ENCODE results near the gene GLRX2. TPM values are rescaled to one million over a fixed set of nuclear protein-coding genes. Genes with fewer than 3 reads are reported as not detected.

Gene GLRX2
- total and polyA plus RNA-seq, 4 experiments from 2014 or later, result 15.0 to 17.0 (median 15.8) TPM

DNA sequence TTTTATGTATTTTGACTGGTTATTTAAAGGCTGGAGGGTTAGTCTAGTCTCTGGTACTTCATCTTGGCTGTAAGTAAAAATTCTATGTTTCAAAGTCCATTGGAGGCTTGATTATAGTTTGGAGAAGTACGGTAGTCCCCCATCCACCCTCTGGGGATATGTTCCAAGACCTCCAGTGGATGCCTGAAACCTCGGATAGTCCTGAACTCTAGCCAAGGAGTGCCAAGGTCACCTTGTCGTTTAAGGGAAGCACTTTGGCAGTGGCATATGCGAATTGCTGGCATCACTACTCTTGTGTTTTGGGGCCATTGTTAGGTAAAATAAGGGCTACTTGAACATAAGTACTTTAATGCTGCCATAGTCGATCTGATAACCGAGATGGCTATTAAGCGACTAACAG is 35.0 kb upstream of the GLRX2 start:
- ChIA-PET CTCF (ENCODE audit: partially characterized antibody) (no interaction called here), POLR2A (ENCODE audit: partially characterized antibody) (no interaction called here)
- Mint-ChIP-seq H3K9me3 (no peaks in the 10 kb centered on the region), H3K27me3 (no peaks in the 10 kb centered on the region), H3K4me3 (no peak overlapping the region), H3K36me3 (peaks cover 57 to 66% of the 10 kb centered on the region in 2 donors), H3K4me1 (peaks cover 16 to 49% (median 29%) of the 10 kb centered on the region in 4 donors), H3K27ac (peak overlapping the region in 2 of 7 donors; percentile 27 to 48)
- intact Hi-C loops (cut with micrococcal nuclease), result loop anchor here (2.0 kb wide), 1 partner anchor 15 kb away; no protein-coding TSS in a partner anchor
- Histone ChIP-seq H3K9me3 (ENCODE audit: control insufficient read depth in 1 of 2, low read length in 2 of 2) (no peaks in the 10 kb centered on the region), H3K4me3 (ENCODE audit: low read length in 2 of 2) (no peak overlapping the region), H3K27me3 (ENCODE audit: insufficient read depth, low read length) (no peaks in the 10 kb centered on the region), H3K36me3 (ENCODE audit: insufficient read depth, low read length) (peaks cover 35% of the 10 kb centered on the region), H3K27ac (ENCODE audit: low read depth, low read length) (no peak overlapping the region), H3K4me1 (ENCODE audit: insufficient read depth, low read length) (peaks cover 9% of the 10 kb centered on the region)
- no peak for DNase-seq

DNA sequence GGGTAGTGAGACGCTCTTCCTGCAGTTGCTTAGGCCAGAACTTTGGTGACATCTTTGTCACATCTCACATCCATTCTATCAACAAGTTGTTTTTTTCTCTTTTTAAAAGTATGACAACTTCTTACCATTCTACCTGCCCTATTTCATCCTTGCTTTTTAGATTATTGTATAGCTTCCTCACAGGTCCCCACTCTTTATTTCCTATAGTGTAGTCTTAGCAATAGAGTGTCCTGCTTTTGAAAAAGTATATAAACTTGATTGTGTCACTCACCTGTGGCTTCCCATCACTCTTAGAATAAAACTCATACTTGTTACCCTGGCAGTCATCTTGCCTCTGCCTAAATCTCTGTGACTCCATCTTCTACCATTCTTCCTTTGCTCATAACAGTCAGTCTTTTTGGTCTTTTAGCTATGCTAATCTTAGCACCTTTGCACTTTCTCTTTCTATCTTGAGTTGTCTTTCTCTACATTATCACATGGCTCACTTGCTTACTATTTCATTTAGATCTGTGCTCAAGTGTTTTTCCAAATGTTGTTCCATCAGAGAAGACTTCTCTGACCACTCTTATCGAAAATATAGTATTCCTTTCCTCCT is 26.1 kb upstream of the GLRX2 start:
- peak overlapping the region in 3 of 7 donors; percentile 3 to 76 (median 17) for H3K27ac Mint-ChIP-seq
- H3K27ac ChIP-seq (ENCODE audit: low read depth, low read length), result no peak overlapping the region
- no peaks in the 10 kb centered on the region for H3K27me3 ChIP-seq (ENCODE audit: insufficient read depth, low read length)
- H3K4me1 ChIP-seq (ENCODE audit: insufficient read depth, low read length), result peaks cover 18% of the 10 kb centered on the region
- H3K36me3 ChIP-seq (ENCODE audit: insufficient read depth, low read length), result peaks cover 35% of the 10 kb centered on the region
- DNase-seq, result no peak
- ChIA-PET CTCF (ENCODE audit: partially characterized antibody) (no interaction called here), POLR2A (ENCODE audit: partially characterized antibody) (no interaction called here)
- H3K4me3 Mint-ChIP-seq, result peak overlapping the region in 1 of 8 donors; percentile 17
- peaks cover 39 to 65% of the 10 kb centered on the region in 2 donors for H3K36me3 Mint-ChIP-seq
- no peaks in the 10 kb centered on the region for H3K9me3 Mint-ChIP-seq
- H3K27me3 Mint-ChIP-seq, result no peaks in the 10 kb centered on the region
- H3K9me3 ChIP-seq (ENCODE audit: control insufficient read depth in 1 of 2, low read length in 2 of 2), result no peaks in the 10 kb centered on the region
- H3K4me1 Mint-ChIP-seq, result peaks cover 29 to 46% (median 37%) of the 10 kb centered on the region in 4 donors
- H3K4me3 ChIP-seq (ENCODE audit: low read length in 2 of 2), result no peak overlapping the region
- intact Hi-C loops (cut with micrococcal nuclease), result no loop called here

GRCh38 chr1:193125369-193125768 is 20.2 kb upstream of the GLRX2 start:
- H3K9me3 Mint-ChIP-seq, result no peaks in the 10 kb centered on the region
- H3K4me3 ChIP-seq (ENCODE audit: low read length in 2 of 2), result no peak overlapping the region
- H3K4me1 Mint-ChIP-seq, result peaks cover 32 to 68% (median 51%) of the 10 kb centered on the region in 4 donors
- H3K27ac ChIP-seq (ENCODE audit: low read depth, low read length), result no peak overlapping the region
- peaks cover 47% of the 10 kb centered on the region for H3K4me1 ChIP-seq (ENCODE audit: insufficient read depth, low read length)
- no peaks in the 10 kb centered on the region for H3K9me3 ChIP-seq (ENCODE audit: control insufficient read depth in 1 of 2, low read length in 2 of 2)
- CTCF ChIA-PET (ENCODE audit: partially characterized antibody), result no interaction called here
- peak overlapping the region in 2 of 7 donors; percentile 50 to 67 for H3K27ac Mint-ChIP-seq
- POLR2A ChIA-PET (ENCODE audit: partially characterized antibody), result no interaction called here
- peak overlapping the region in 1 of 8 donors; percentile 38 for H3K4me3 Mint-ChIP-seq
- intact Hi-C loops (cut with micrococcal nuclease), result no loop called here
- no peak for DNase-seq
- H3K36me3 Mint-ChIP-seq, result peaks cover 4 to 37% of the 10 kb centered on the region in 2 donors
- H3K27me3 Mint-ChIP-seq, result no peaks in the 10 kb centered on the region
- H3K36me3 ChIP-seq (ENCODE audit: insufficient read depth, low read length), result peaks cover 8% of the 10 kb centered on the region
- no peaks in the 10 kb centered on the region for H3K27me3 ChIP-seq (ENCODE audit: insufficient read depth, low read length)

GRCh38 chr1:193123751-193124150 is 18.5 kb upstream of the GLRX2 start:
- no peaks in the 10 kb centered on the region for H3K36me3 ChIP-seq (ENCODE audit: insufficient read depth, low read length)
- ChIA-PET POLR2A (ENCODE audit: partially characterized antibody) (interaction anchor here (0.6 kb wide), 1 partner anchor 414 kb away, joined by 3 read pairs; no protein-coding TSS in a partner anchor), CTCF (ENCODE audit: partially characterized antibody) (interaction anchor here (1.3 to 3.5 kb wide), 4 partner anchors 14 to 318 kb away, joined by 3 to 34 read pairs (median 7); no protein-coding TSS in a partner anchor)
- Mint-ChIP-seq H3K27ac (peak overlapping the region in 3 of 7 donors; percentile 14 to 96 (median 93)), H3K36me3 (peaks cover 0 to 32% of the 10 kb centered on the region in 2 donors), H3K27me3 (no peaks in the 10 kb centered on the region), H3K4me1 (peaks cover 31 to 73% (median 48%) of the 10 kb centered on the region in 4 donors), H3K9me3 (no peaks in the 10 kb centered on the region), H3K4me3 (peak overlapping the region; percentile 90 to 98 (median 94))
- no peaks in the 10 kb centered on the region for H3K9me3 ChIP-seq (ENCODE audit: control insufficient read depth in 1 of 2, low read length in 2 of 2)
- peaks cover 47% of the 10 kb centered on the region for H3K4me1 ChIP-seq (ENCODE audit: insufficient read depth, low read length)
- H3K27me3 ChIP-seq (ENCODE audit: insufficient read depth, low read length), result no peaks in the 10 kb centered on the region
- DNase-seq, result no peak
- no peak overlapping the region for H3K27ac ChIP-seq (ENCODE audit: low read depth, low read length)
- intact Hi-C loops (cut with micrococcal nuclease), result loop anchor here (5.0 kb wide), 1 partner anchor 1174 kb away; no protein-coding TSS in a partner anchor
- H3K4me3 ChIP-seq (ENCODE audit: low read length in 2 of 2), result no peak overlapping the region

DNA sequence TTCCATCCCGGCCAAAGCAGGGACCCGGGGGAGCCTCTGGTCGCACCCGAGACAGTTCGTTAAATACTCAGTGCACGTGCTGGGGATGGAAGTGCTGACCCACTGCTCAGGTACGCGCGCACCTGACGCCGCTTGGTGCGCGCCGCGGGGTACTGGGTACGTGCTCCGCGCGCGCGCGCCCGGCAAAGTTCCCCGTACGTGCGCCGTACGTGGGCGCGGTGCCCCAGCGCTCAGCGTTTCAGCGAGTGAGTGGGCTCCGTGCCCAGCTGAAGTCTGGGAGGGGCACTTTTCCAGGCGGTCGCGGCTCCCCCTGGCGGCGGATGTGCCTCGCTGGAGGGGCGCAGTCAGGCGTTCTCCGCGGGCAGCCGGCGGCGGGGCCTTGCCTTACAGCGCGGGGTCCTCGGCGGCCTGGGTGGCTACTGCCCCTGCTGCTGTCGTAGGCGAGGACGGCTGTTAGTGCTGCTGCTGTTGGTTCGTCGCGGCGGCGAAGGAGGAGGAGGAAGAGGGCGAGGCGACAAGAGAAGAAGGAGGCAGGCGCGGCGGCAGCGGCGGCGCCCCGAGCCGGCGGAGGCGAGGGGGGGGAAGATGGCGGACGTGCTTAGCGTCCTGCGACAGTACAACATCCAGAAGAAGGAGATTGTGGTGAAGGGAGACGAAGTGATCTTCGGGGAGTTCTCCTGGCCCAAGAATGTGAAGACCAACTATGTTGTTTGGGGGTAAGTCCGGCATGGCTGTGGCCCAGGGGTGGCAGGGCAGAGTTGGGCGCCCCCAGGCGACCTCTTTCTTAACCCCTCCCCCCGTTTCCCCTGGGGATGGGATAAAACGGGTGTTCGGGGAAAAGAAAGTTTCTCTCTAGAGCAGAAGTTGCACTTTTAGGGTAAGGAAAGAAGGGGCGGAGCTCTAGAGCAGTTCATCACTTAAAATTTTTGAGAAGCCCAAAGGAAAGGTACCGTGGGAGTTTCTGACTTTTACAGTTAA is 16.7 kb upstream of the GLRX2 start, which contains the start of gene CDC73:
Gene CDC73, plus strand, starts transcription at position 416 of the 978 bp plus-strand sequence. Its CDS starts 170 bp downstream, at position 586.
- H3K9me3 ChIP-seq (ENCODE audit: control insufficient read depth in 1 of 2, low read length in 2 of 2), result no peaks in the 10 kb centered on the region
- H3K27me3 Mint-ChIP-seq, result no peaks in the 10 kb centered on the region
- H3K27ac Mint-ChIP-seq, result peak within 1 kb of the TSS; percentile 93 to 98 (median 98)
- peaks cover 45% of the 10 kb centered on the region for H3K4me1 ChIP-seq (ENCODE audit: insufficient read depth, low read length)
- DNase-seq, result peak; percentile 98 to 100 (median 99)
- no peaks in the 10 kb centered on the region for H3K27me3 ChIP-seq (ENCODE audit: insufficient read depth, low read length)
- no peaks in the 10 kb centered on the region for H3K36me3 ChIP-seq (ENCODE audit: insufficient read depth, low read length)
- H3K9me3 Mint-ChIP-seq, result no peaks in the 10 kb centered on the region
- peaks cover 27 to 72% (median 43%) of the 10 kb centered on the region in 4 donors for H3K4me1 Mint-ChIP-seq
- peaks cover 0 to 22% of the 10 kb centered on the region in 2 donors for H3K36me3 Mint-ChIP-seq
- intact Hi-C loops (cut with micrococcal nuclease), result loop anchor here (1.0 to 5.0 kb wide), 6 partner anchors 17 to 1175 kb away; partner anchors contain the start of genes GLRX2, RGS2, RO60 and UCHL5
- peak within 1 kb of the TSS; percentile 68 to 89 for H3K4me3 ChIP-seq (ENCODE audit: low read length in 2 of 2)
- H3K27ac ChIP-seq (ENCODE audit: low read depth, low read length), result peak within 1 kb of the TSS; percentile 80
- POLR2A ChIA-PET (ENCODE audit: partially characterized antibody), result interaction anchor here (0.6 to 3.3 kb wide), 14 partner anchors 9 to 1168 kb away, joined by 3 to 45 read pairs (median 4); partner anchors contain the start of genes B3GALT2, GLRX2, RGS2 and RO60
- peak within 1 kb of the TSS; percentile 90 to 98 (median 94) for H3K4me3 Mint-ChIP-seq
- CTCF ChIA-PET (ENCODE audit: partially characterized antibody), result interaction anchor here (0.7 to 3.5 kb wide), 22 partner anchors 9 to 1173 kb away, joined by 3 to 34 read pairs (median 4); partner anchors contain the start of genes B3GALT2, GLRX2, RO60 and UCHL5

DNA sequence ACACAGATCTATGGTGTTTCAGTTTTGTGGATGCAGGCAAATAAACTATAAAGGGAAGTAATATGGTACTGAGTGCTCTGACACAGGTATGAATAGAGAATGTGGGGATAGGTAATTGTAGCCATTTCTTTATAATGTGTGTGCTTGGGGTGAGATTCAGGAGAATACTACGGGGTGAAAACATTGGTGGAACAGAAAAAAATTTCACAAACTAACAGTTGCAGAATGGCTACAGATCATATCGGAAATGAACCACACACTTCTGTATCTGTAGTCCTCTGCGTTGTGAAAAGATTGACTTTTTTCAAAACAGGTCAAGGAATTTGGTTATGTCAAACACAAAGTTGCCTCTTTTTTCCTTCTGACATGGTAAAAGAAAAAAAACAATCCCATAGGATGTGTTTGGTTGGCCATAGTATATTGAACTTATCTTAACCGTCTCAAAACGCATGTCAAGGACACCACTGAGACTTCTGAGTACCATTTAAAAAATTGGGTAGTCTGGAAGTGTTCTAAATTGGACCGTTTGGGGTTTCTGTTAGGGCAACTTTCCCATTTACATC is 15.5 kb upstream of the GLRX2 start:
- Mint-ChIP-seq H3K27ac (peak overlapping the region; percentile 93 to 98 (median 96)), H3K4me3 (peak overlapping the region; percentile 90 to 98 (median 94)), H3K27me3 (no peaks in the 10 kb centered on the region), H3K9me3 (no peaks in the 10 kb centered on the region), H3K4me1 (peaks cover 27 to 63% (median 37%) of the 10 kb centered on the region in 4 donors), H3K36me3 (peaks cover 0 to 14% of the 10 kb centered on the region in 2 donors)
- no peaks in the 10 kb centered on the region for H3K27me3 ChIP-seq (ENCODE audit: insufficient read depth, low read length)
- POLR2A ChIA-PET (ENCODE audit: partially characterized antibody), result interaction anchor here (0.6 to 3.3 kb wide), 7 partner anchors 11 to 1169 kb away, joined by 3 to 45 read pairs (median 5); partner anchors contain the start of genes GLRX2, RGS2, RO60 and UCHL5
- peak overlapping the region; percentile 80 for H3K27ac ChIP-seq (ENCODE audit: low read depth, low read length)
- H3K36me3 ChIP-seq (ENCODE audit: insufficient read depth, low read length), result no peaks in the 10 kb centered on the region
- no peak overlapping the region for H3K4me3 ChIP-seq (ENCODE audit: low read length in 2 of 2)
- intact Hi-C loops (cut with micrococcal nuclease), result loop anchor here (1.0 to 5.0 kb wide), 4 partner anchors 15 to 1177 kb away; partner anchors contain the start of gene GLRX2
- no peaks in the 10 kb centered on the region for H3K9me3 ChIP-seq (ENCODE audit: control insufficient read depth in 1 of 2, low read length in 2 of 2)
- CTCF ChIA-PET (ENCODE audit: partially characterized antibody), result interaction anchor here (1.2 to 3.5 kb wide), 7 partner anchors 9 to 647 kb away, joined by 3 to 34 read pairs (median 5); partner anchors contain the start of genes GLRX2, RO60 and UCHL5
- no peak for DNase-seq
- peaks cover 35% of the 10 kb centered on the region for H3K4me1 ChIP-seq (ENCODE audit: insufficient read depth, low read length)
